ENCODE data around the gene PROSER1. TPM values are rescaled to one million over a fixed set of nuclear protein-coding genes. Genes with fewer than 3 reads are reported as not detected.

The PROSER1 gene
- total RNA-seq, result 39.4 TPM

GRCh38 chr13:39037880-39038568, at the start of gene PROSER1, which contains the start of gene NHLRC3:
PROSER1 (minus strand) TSS chr13:39038089; CDS start chr13:39037242, 847 bp downstream.
NHLRC3 (plus strand) TSS chr13:39038456; CDS start chr13:39038640, 184 bp downstream.

GRCh38 chr13:38990693-38991092, 47.2 kb downstream of the PROSER1 start, which contains the start of gene STOML3:
STOML3 (minus strand) TSS chr13:38990831; CDS start chr13:38990721, 110 bp downstream.

Other genes with a start within 250 kb of the PROSER1 start
- gene STOML3, start 47.3 kb downstream of the PROSER1 start, total RNA-seq, result not detected
- 49.6 TPM for gene NHLRC3, start 367 bp upstream of the PROSER1 start, total RNA-seq

All from camera-type eye (tissue), 1 donor.